Mesothelial cell of epicardium (in vitro differentiated cells): ENCODE results near the gene DNM3. TPM values are rescaled to one million over a fixed set of nuclear protein-coding genes. Genes with fewer than 3 reads are reported as not detected.

ENCODE experiments used
- DNase-seq, 2 experiments: peaks; one replicate each; pipeline ENCODE4 v3.0.0; 2021; ENCODE audit warnings: low spot score in 2 of 2; ENCODE audit not compliant: unreplicated experiment in 2 of 2
- H3K27ac Mint-ChIP-seq: 2 replicates; pipeline ENCODE4 v1.8.0; 2021; ENCODE audit warnings: mixed read lengths
- H3K27me3 Mint-ChIP-seq: 2 replicates; pipeline ENCODE4 v1.8.0; 2021; ENCODE audit warnings: low read depth, mixed read lengths
- H3K36me3 Mint-ChIP-seq: 2 replicates; pipeline ENCODE4 v1.8.0; 2021; ENCODE audit warnings: mixed read lengths
- H3K4me1 Mint-ChIP-seq: 2 replicates; pipeline ENCODE4 v1.8.0; 2021; ENCODE audit warnings: mixed read lengths
- H3K4me3 Mint-ChIP-seq: 2 replicates; pipeline ENCODE4 v1.8.0; 2021; ENCODE audit warnings: mild to moderate bottlenecking, moderate library complexity, mixed read lengths
- H3K9me3 Mint-ChIP-seq: 2 replicates; pipeline ENCODE4 v1.8.0; 2021; ENCODE audit warnings: mixed read lengths
- CTCF ChIP-seq: fragments of 200-600 bp; sonication (generic); IDR thresholded peaks from one replicate; pipeline ENCODE4 v1.5.0; 2021; ENCODE audit warnings: antibody characterized with exemption; ENCODE audit not compliant: unreplicated experiment
- total RNA-seq: library from RNA; stranded (reverse); gene quantifications from 3 replicates; pipeline ENCODE4 v1.2.1, GENCODE V29; 2021

The DNM3 gene
- total RNA-seq, 1 donor from 2014 or later, result 5.0 TPM

GRCh38 chr1:172402878-172403569, 561.7 kb downstream of the DNM3 start:
- DNase-seq, result no peak
- no peak overlapping the region for H3K4me3 Mint-ChIP-seq
- H3K9me3 Mint-ChIP-seq, result no peaks in the 10 kb centered on the region
- no peaks in the 10 kb centered on the region for H3K36me3 Mint-ChIP-seq
- no peak overlapping the region for H3K27ac Mint-ChIP-seq
- no peaks in the 10 kb centered on the region for H3K27me3 Mint-ChIP-seq
- peaks cover 54% of the 10 kb centered on the region for H3K4me1 Mint-ChIP-seq
- no peak for TF ChIP-seq CTCF

- Mint-ChIP-seq H3K4me1 (peaks cover 44% of the 10 kb centered on the region), H3K36me3 (no peaks in the 10 kb centered on the region)
These were observed 562.8 kb downstream of the DNM3 start for GRCh38 chr1:172404121-172404520.

GRCh38 chr1:172405912-172406311, 564.6 kb downstream of the DNM3 start:
- Mint-ChIP-seq H3K27me3 (no peaks in the 10 kb centered on the region), H3K4me3 (no peak overlapping the region), H3K27ac (no peak overlapping the region), H3K9me3 (no peaks in the 10 kb centered on the region), H3K4me1 (peaks cover 26% of the 10 kb centered on the region), H3K36me3 (no peaks in the 10 kb centered on the region)
- TF ChIP-seq CTCF, result no peak
- no peak for DNase-seq

More at GRCh38 chr1:172404121-172404520, 562.8 kb downstream of the DNM3 start:
- no peak for DNase-seq
- Mint-ChIP-seq H3K27ac (no peak overlapping the region), H3K9me3 (no peaks in the 10 kb centered on the region), H3K4me3 (no peak overlapping the region), H3K27me3 (no peaks in the 10 kb centered on the region)
- no peak for TF ChIP-seq CTCF

- TF ChIP-seq CTCF, result no peak
- H3K36me3 Mint-ChIP-seq, result no peaks in the 10 kb centered on the region
- no peaks in the 10 kb centered on the region for H3K9me3 Mint-ChIP-seq
- no peak for DNase-seq
- H3K27ac Mint-ChIP-seq, result no peak overlapping the region
- H3K27me3 Mint-ChIP-seq, result no peaks in the 10 kb centered on the region
- no peak overlapping the region for H3K4me3 Mint-ChIP-seq
- H3K4me1 Mint-ChIP-seq, result peaks cover 18% of the 10 kb centered on the region
These were observed 565.7 kb downstream of the DNM3 start for GRCh38 chr1:172406968-172407367.

GRCh38 chr1:172408958-172409357, 567.7 kb downstream of the DNM3 start:
- no peak for TF ChIP-seq CTCF
- Mint-ChIP-seq H3K4me3 (no peak overlapping the region), H3K27ac (no peak overlapping the region)

More at GRCh38 chr1:172408958-172409357, 567.7 kb downstream of the DNM3 start:
- H3K36me3 Mint-ChIP-seq, result peaks cover 5% of the 10 kb centered on the region
- no peak for DNase-seq
- H3K27me3 Mint-ChIP-seq, result no peaks in the 10 kb centered on the region
- H3K4me1 Mint-ChIP-seq, result peaks cover 9% of the 10 kb centered on the region
- no peaks in the 10 kb centered on the region for H3K9me3 Mint-ChIP-seq
